Suppressor macrophage (primary cell): ENCODE results near the gene RET.

Experiments used
- DNase-seq, 4 experiments: peaks; one replicate each; pipeline ENCODE4 v3.0.0-alpha.2; 2020 to 2022

The RET gene

GRCh38 chr10:43108951-43109350 is 32.1 kb downstream of the RET start:
- no peak for DNase-seq

GRCh38 chr10:43109671-43110249 is 32.9 kb downstream of the RET start:
- no peak for DNase-seq

- DNase-seq = peak; percentile 36 to 66 (median 53)
Observed at GRCh38 chr10:43110338-43111071, 33.6 kb downstream of the RET start.

DNA sequence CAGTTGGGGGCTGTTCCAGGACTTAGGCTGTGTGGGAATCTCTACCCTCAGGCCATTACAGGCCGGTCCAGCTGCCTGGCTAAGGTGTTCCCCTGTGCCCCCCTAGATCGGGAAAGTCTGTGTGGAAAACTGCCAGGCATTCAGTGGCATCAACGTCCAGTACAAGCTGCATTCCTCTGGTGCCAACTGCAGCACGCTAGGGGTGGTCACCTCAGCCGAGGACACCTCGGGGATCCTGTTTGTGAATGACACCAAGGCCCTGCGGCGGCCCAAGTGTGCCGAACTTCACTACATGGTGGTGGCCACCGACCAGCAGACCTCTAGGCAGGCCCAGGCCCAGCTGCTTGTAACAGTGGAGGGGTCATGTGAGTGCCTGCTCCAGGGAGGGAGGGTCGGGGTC is 34.2 kb downstream of the RET start:
- DNase-seq = no peak

DNA sequence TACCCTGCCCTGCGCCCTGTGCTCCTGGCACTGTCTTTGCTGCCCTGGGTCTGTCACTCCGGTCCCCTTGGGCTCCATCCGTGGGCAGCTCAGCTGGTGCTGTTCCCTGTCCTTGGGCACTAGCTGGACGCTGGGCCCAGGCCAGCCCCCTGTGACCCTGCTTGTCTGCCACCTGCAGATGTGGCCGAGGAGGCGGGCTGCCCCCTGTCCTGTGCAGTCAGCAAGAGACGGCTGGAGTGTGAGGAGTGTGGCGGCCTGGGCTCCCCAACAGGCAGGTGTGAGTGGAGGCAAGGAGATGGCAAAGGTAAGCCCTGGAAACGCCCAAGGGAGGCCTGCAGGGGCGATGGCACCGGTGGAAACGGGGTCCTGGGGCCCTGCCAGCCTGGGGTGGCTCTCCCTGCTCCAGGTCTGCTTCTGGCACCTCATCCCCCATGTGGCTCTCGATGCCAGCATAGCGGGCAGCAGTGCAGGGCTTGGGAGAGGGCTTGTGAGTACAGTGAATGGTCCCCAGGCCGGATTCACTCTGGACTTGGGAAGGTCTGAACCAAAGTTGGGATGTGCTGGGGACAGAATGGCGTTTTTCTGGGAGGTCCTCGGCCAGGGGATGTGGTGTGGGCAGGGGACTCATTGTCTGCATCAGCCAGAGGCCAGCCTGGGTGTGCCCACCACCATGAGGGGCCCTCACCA is 35.2 kb downstream of the RET start:
- no peak for DNase-seq

GRCh38 chr10:43112608-43112961 is 35.7 kb downstream of the RET start:
- DNase-seq = no peak

- no peak for DNase-seq
Observed at GRCh38 chr10:43113201-43114087, 36.6 kb downstream of the RET start.

GRCh38 chr10:43114088-43114742 is 37.3 kb downstream of the RET start:
- no peak for DNase-seq

GRCh38 chr10:43114743-43115611 is 38.1 kb downstream of the RET start:
- peak in 3 of 4 experiments; percentile 37 to 48 (median 38) for DNase-seq

DNA sequence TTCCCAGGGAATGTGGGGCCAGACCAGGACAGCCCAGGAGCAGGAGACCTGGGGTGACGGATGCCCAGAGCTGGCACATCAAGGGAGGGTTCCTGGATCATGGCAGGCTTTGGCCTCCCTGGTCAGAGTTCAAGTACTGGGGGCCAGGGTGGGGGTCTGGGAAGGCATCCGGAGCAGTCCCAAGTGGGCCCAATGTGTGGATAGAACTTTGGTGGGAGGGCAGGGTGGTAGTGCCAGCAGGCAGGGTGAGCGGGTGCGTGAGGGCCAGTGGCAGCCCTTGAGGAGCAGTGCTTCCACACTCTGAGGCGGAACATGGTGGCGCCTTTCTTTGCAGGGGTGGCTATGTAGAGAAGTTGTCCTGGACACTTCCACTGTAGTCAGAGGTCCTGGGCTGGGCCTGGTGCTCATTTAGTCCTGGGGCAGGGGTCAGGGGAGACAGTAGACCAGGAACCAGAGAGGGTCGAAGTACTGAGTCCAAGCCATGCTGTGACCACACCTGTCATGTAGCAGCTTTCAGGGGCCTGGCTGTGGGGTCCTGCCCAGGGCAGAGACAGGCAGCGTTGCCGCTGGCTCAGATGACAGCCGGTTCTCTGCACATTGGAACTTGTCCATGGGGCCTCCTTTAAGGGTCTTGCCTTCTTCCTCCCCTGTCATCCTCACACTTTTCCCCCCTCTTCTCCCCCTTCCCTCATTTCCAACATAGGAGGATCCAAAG is 39.2 kb downstream of the RET start:
- no peak for DNase-seq

DNA sequence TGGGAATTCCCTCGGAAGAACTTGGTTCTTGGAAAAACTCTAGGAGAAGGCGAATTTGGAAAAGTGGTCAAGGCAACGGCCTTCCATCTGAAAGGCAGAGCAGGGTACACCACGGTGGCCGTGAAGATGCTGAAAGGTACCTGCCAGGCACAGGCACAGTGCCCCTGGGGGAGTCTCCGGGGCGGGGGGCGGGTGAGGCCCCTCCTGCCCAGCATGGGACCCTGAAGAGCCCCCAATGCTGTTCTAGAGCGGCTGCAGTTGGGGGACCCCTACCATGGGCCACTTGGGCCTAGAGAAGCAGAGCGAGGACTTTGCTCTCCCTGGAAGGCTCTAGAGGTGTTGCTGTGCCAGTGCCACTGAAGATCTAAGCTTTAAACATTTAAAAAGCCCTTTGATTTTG is 39.7 kb downstream of the RET start:
- DNase-seq = no peak

- DNase-seq = no peak
Observed at GRCh38 chr10:43117031-43117776, 40.3 kb downstream of the RET start.

DNA sequence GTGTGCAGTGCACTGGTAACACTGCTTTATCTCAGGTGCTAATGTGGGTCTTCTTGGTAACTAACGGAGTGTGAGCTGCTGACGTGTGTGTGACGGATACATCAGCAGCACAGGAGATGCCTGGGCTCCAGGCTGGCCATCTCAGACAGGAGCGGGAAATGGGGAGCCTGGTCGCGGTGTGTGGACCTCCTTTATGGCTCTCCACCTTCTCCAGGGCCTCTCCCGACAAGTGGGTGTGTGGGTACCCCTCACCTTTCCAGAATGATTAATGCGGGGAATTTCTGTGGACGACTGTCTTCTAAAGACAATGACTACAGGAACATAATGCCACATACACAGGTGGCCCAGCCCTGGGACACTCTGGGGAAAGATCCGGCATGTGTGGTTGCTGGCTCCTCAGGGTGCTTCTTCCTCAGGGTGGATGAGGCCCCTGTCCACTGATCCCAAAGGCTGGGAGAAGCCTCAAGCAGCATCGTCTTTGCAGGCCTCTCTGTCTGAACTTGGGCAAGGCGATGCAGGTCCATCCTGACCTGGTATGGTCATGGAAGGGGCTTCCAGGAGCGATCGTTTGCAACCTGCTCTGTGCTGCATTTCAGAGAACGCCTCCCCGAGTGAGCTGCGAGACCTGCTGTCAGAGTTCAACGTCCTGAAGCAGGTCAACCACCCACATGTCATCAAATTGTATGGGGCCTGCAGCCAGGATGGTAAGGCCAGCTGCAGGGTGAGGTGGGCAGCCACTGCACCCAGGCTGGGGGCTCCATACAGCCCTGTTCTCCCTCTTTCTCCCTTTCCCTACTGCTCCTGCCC is 41.1 kb downstream of the RET start:
- DNase-seq = no peak

- no peak for DNase-seq
Observed at GRCh38 chr10:43118631-43119415, 42.0 kb downstream of the RET start.

DNA sequence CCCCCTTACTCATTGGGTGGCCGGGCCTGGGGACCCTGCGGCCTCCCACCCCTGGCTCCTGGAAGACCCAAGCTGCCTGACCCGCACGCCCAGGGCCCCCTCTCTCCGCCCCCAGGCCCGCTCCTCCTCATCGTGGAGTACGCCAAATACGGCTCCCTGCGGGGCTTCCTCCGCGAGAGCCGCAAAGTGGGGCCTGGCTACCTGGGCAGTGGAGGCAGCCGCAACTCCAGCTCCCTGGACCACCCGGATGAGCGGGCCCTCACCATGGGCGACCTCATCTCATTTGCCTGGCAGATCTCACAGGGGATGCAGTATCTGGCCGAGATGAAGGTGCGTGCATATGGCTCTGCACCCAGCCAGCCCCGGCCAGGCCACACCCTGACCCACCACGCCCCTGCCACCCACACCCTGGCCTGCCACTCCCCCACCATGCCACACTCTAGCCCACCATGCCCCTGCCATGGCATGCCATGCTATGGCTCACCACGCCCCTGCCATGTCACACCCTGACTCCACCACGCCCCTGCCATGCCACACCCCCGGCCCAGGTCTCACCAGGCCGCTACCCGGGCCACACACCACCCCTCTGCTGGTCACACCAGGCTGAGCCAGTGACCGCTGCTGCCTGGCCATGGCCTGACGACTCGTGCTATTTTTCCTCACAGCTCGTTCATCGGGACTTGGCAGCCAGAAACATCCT is 42.7 kb downstream of the RET start:
- no peak for DNase-seq

DNA sequence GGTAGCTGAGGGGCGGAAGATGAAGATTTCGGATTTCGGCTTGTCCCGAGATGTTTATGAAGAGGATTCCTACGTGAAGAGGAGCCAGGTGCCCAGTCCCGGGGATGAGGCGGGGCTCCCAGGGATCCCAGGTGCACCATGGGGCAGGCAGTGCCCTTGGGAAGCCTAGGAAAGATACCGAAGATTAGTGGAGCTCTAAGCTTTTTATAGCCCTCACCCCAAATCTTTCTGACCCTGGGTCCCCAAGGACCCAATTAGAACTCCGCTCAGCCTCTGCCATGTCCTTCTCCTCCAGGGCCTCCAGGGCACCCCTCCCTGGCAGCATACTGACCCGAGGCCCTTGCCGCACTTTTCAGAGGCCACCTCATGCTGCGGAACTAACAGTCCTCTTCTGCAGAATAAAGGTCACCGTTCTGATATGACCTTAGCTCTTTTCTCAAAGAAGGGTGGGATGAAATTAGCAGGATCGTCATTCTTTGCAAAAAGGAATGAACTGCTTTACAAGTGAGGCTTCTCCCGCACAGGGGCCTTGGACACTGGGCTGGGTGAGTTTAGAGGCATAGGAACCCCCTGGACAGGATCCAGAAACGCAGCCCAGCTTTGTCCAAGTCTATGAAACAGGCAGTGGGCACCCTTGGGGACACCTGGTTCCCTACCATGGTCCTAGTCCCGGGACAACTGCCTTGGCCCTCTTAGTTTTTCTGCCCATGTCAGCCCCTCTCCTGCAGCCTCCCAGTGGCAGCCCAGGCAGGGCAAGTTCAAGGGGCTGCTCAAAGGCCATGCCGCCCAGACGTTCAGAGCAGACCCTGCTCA is 43.5 kb downstream of the RET start:
- DNase-seq = peak in 2 of 4 experiments; percentile 31 to 42

DNA sequence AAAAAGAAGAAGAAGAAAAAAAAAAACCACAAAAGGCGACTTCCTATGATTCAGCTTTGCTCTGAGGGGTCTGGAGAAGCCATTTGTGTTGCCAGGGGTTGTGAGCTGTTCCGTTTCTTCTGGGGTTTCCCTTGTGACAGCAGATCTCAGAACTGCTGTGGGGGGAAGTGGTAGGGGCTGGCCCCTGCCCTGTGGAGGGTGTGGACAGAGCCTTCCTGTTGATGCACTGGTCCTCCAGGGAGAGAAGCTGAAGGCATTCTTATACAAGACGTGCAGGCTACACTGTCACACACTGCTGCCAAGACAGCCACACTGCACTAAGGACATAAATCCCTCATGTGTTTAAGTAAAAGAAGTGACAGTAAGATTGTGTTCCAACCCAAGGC is 44.1 kb downstream of the RET start:
- peak; percentile 84 to 94 (median 92) for DNase-seq
